Psoas muscle (tissue), 8 donors: ENCODE data around the gene MT1F. TPM values are rescaled to one million over a fixed set of nuclear protein-coding genes. Genes with fewer than 3 reads are reported as not detected.
"Not testable (repeated sequence)": the region's sequence is repeated elsewhere in the genome, so short reads cannot be mapped to it uniquely, and the experiment has no call there.

Experiments
- ATAC-seq, 4 donors: fragments of 200-7000 bp; cut with Tn5 transposase; one replicate each; pipeline ENCODE4 v1.9.1; 2020; ENCODE audit warnings: moderate library complexity in 3 of 4, mild to moderate bottlenecking in 2 of 4
- DNase-seq, 2 donors: peaks; one replicate each; pipeline ENCODE4 v3.0.0-alpha.2; 2020
- H3K27ac ChIP-seq: fragments of 200-600 bp; one replicate; pipeline ENCODE4 v1.8.0; 2022
- H3K27me3 ChIP-seq, 3 donors: fragments of 200-600 bp in 1 of 3; one replicate each; pipeline versions ENCODE4 v1.6.1 to v1.8.0; 2013 to 2022; ENCODE audit warnings: low read length in 2 of 3, mild to moderate bottlenecking in 2 of 3, moderate library complexity in 1 of 3; ENCODE audit not compliant: insufficient read depth in 3 of 3
- H3K36me3 ChIP-seq, 2 donors: fragments of 200-600 bp in 1 of 2; one replicate each; pipeline versions ENCODE4 v1.6.1 to v1.8.0; 2013 to 2022; ENCODE audit warnings: low read depth in 1 of 2, mild to moderate bottlenecking in 1 of 2, moderate library complexity in 1 of 2; ENCODE audit not compliant: insufficient read depth in 1 of 2
- H3K4me1 ChIP-seq: fragments of 200-600 bp; one replicate; pipeline ENCODE4 v1.8.0; 2022
- H3K4me3 ChIP-seq: fragments of 200-600 bp; one replicate; pipeline ENCODE4 v1.8.0; 2022; ENCODE audit warnings: mild to moderate bottlenecking
- H3K9me3 ChIP-seq: fragments of 200-600 bp; one replicate; pipeline ENCODE4 v1.8.0; 2022
- whole genome bisulfite sequencing, 3 donors: extraction: QIAGEN DNeasy Blood & Tissue Kit; methylation state at CpG; one replicate each; pipeline versions ENCODE4 v1.1.6 to v1.1.7; 2013; 5-methylcytosine and 5-hydroxymethylcytosine counted together
- intact Hi-C, 2 donors: fragments of 100-400 bp; cut with DNase I; formaldehyde crosslinking; loops; one replicate each; pipeline versions ENCODE4 v1.11.0 to v1.14.2; 2022
- polyA plus RNA-seq, 3 donors: library from polyadenylated mRNA; stranded (reverse); fragments of 200-250 nt; gene quantifications; one replicate each; pipeline ENCODE4 v1.2.3, GENCODE V29; 2013
- total RNA-seq, 4 donors: library from RNA; stranded (reverse); fragmentation: NEBNext Ultra II Directional in 2 of 4; extraction: Animal tissue kit (Norgen Biotek cat#: 25700) in 2 of 4; gene quantifications; one replicate each; pipeline versions ENCODE4 v1.2.1 to v1.2.4, GENCODE V29; 2021 to 2023
- TF ChIP-seq, protein P1 (sequence below): fragments of 200-600 bp; IDR thresholded peaks from one replicate; pipeline ENCODE4 v1.8.0; 2022; ENCODE audit warnings: antibody characterized with exemption
- donor health status: healthy with polysubstance abuse.
- donor health status: DM: no; HTN: no; CAD: no; lungs with moderate emphysema.
- donor health status: Bipolar disorder and iron deficiency.
- donor health status: healthy.
- donor health status: DM: yes; HTN: yes; CAD: no.
- donor health status: DM: no; HTN: no; CAD: no.
- donor health status: DM: no; HTN: no; CAD: no.
- donor health status: DM: yes; HTN: yes; CAD: no.

The MT1F gene
- total and polyA plus RNA-seq, 7 donors, result 0.73 to 3.2 (median 1.2) TPM; not detected in 1

DNA sequence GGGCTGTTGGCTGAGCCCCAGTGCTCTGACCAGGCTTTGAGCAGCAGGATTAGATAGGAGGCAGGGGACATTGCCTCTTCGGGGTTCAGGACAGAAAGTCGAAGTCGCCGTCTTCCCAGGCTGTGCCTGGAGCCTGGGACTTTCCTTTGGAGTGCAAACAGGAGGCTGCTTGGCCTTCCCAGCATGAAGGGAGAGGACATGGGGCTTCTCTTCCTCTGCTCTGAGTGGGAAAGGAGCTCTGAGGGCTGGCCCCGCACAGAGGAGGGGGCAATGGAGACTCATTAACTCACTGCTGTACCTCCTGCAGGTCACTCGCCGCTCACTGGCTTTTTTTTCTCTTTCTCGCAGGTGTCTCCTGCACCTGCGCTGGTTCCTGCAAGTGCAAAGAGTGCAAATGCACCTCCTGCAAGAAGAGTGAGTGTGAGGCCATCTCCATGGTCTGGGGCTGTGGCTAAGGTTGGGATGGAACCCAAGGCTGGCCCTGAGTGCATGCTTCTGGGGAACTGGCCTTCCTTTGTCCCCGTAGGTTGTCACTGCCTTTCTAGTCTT is 642 bp downstream of the MT1F start:
- no peaks in the 10 kb centered on the region for H3K36me3 ChIP-seq
- WGBS, 3 donors, result 50 to 53% (median 52%) methylated on average over 10 of the region's 10 CpGs
- ATAC-seq (no peak), DNase-seq (peak in 1 of 2 donors; percentile 70)
- peak overlapping the region; percentile 68 for H3K4me3 ChIP-seq
- TF ChIP-seq, protein P1, sequence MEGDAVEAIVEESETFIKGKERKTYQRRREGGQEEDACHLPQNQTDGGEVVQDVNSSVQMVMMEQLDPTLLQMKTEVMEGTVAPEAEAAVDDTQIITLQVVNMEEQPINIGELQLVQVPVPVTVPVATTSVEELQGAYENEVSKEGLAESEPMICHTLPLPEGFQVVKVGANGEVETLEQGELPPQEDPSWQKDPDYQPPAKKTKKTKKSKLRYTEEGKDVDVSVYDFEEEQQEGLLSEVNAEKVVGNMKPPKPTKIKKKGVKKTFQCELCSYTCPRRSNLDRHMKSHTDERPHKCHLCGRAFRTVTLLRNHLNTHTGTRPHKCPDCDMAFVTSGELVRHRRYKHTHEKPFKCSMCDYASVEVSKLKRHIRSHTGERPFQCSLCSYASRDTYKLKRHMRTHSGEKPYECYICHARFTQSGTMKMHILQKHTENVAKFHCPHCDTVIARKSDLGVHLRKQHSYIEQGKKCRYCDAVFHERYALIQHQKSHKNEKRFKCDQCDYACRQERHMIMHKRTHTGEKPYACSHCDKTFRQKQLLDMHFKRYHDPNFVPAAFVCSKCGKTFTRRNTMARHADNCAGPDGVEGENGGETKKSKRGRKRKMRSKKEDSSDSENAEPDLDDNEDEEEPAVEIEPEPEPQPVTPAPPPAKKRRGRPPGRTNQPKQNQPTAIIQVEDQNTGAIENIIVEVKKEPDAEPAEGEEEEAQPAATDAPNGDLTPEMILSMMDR, result no peak
- no peaks in the 10 kb centered on the region for H3K4me1 ChIP-seq
- no peak overlapping the region for H3K27ac ChIP-seq
- intact Hi-C loops, result no loop called here
- H3K27me3 ChIP-seq, result peaks cover 0 to 19% (median 4%) of the 10 kb centered on the region in 3 donors
- no peaks in the 10 kb centered on the region for H3K9me3 ChIP-seq

DNA sequence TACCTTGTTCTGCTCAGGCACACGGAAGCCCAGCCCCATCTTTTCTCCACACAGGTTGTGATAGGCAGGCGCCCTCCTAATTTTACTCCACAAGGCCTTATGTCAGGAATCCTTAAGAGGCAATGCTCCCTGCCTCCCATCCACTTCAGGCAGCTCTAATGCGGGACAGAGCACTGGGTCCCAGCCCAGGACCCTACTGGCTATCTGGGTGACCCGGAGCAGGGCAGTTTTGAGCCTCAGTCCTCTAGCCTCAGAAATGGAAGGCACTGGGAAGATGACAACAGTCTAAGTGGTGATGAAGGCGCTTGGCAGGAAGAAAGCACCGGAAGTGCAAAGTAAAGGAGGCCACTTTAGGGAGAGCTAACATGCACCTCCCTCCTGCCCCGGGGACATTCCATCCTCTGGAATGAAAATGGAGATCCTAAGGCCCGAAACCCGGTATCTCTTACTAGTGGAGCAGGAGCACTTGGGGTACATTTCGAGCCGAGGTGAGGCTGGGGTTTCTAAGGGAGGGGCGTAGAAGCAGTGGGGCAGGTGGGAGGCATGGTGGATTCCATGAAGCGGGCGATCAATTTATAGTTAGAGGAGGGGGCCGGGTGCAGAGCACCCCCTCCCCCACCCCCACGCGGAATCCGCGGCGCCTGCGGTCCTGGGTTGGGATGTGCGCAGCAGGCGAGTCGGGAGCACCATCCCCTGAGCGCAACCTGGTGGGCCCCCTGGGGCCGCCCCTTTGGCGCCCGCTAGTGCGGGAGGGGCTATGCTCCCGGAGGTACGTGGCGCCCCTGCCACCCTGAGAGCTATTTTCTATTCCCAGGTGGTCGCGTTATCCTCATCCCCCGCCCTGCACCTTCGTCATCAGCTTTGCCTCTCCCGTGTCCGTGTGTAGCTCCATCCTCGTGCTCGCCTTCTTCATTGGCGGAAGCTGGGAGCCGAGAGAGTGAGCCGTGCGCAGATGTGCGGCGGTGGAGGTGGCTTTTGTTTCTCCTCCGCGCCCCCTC is 4.9 kb downstream of the MT1F start:
- no peaks in the 10 kb centered on the region for H3K9me3 ChIP-seq
- no peak for ATAC-seq
- DNase-seq, result no peak
- H3K4me3 ChIP-seq, result no peak overlapping the region
- peaks cover 0 to 34% (median 4%) of the 10 kb centered on the region in 3 donors for H3K27me3 ChIP-seq
- H3K36me3 ChIP-seq, result no peaks in the 10 kb centered on the region
- WGBS, 3 donors, result 16 to 21% (median 18%) methylated on average over 43 to 48 of the region's 48 CpGs
- intact Hi-C loops, result no loop called here
- H3K27ac ChIP-seq, result no peak overlapping the region
- TF ChIP-seq, protein P1, result no peak
- H3K4me1 ChIP-seq, result no peaks in the 10 kb centered on the region

DNA sequence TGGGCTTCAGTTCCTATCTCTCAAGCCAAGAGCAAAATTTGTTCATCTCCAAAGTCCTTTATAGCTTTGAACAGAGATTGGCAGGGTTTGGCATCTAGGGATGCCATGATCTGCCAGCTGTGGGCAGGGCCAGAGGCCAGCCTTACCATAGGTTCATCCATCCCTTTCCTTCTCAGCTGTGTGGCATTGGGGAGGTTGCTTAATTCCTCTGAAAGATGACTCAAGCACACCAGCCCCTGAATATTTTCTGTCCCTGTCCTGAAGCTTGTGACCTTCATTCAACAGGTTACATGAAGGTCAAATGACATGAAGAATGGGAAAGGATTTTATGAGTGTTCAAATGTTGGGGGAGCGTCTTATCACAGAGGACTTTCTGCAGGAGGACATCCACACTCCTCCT is 6.7 kb downstream of the MT1F start:
- H3K4me1 ChIP-seq, result no peaks in the 10 kb centered on the region
- no peak overlapping the region for H3K4me3 ChIP-seq
- 92 to 97% (median 95%) methylated on average over 1 of the region's 1 CpG for WGBS, 3 donors
- ATAC-seq (no peak), DNase-seq (no peak)
- H3K9me3 ChIP-seq, result no peaks in the 10 kb centered on the region
- no peak overlapping the region for H3K27ac ChIP-seq
- peaks cover 4 to 45% (median 4%) of the 10 kb centered on the region in 3 donors for H3K27me3 ChIP-seq
- no peaks in the 10 kb centered on the region for H3K36me3 ChIP-seq
- intact Hi-C loops, result no loop called here
- TF ChIP-seq, protein P1, result no peak

DNA sequence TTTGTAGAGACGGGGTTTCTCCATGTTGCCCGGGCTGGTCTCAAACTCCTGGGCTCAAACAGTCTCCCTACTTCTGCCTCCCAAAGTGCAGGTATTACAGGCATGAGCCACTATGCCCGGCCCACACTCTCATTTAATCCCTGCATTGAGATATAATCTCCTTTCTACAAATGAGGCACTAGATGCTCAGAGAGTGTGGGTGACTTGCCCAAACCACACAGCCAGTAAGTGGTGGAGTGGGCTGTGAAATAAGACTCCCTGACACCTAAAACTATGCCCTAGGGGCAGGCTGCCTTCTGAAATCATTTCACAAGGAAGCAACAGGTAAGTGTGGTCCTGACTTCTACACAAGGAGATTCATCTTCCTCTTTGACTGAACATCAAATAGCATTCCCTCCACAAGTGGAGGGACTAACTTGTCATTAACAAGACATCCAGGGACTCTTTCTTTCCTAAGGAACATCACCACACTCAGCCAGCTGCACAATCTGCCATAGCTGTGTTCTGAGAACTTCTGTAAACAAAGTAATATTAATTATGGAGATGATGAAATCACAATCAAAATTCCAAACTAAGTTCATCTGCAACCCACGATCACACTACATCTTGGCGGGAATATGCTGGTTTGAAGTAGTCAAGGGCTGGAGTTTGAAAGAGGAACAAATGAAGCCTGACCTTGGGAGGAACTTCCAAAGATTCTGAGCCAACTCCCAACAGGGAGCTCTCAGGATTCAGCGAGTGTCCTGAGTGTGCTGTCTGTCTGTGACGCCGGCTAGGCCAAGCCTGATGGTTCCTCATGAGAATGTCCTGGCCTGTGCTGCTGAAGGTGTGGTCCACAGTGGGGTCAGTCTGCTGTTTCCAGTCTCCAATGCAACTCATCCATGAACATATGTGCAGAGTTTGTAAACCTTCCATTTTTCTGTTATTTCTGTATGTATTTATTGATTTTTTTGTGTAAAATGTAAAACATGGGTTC is 7.8 kb downstream of the MT1F start:
- H3K27ac ChIP-seq, DNase-seq, H3K4me3 ChIP-seq, H3K4me1 ChIP-seq, H3K36me3 ChIP-seq, intact Hi-C loops, H3K9me3 ChIP-seq: not testable (repeated sequence)
- H3K27me3 ChIP-seq, result peaks cover 4 to 56% (median 4%) of the 10 kb centered on the region in 3 donors
- ATAC-seq, result peak in 1 of 4 donors; percentile 16
- WGBS, 3 donors, result 61 to 75% (median 66%) methylated on average over 8 of the region's 8 CpGs
